Esophagus muscularis mucosa (tissue), 4 donors: ENCODE data around the gene STX8.

Source experiments
- EP300 ChIP-seq: sonication (generic); formaldehyde crosslinking; IDR thresholded peaks from one replicate; pipeline ENCODE4 v1.6.1; 2017; ENCODE audit warnings: antibody characterized with exemption
- POLR2A ChIP-seq: fragments of 450-650 bp; IDR thresholded peaks from one replicate; pipeline ENCODE4 v1.6.1; 2017; ENCODE audit warnings: antibody characterized with exemption, moderate library complexity, mild to moderate bottlenecking, low read depth
- POLR2AphosphoS5 ChIP-seq, 2 donors: sonication (generic); formaldehyde crosslinking; IDR thresholded peaks; one replicate each; pipeline ENCODE4 v1.6.1; 2017; ENCODE audit warnings: antibody characterized with exemption in 2 of 2
- TF ChIP-seq, protein P1 (sequence below), 3 experiments: fragments of 200-600 bp in 2 of 3; fragments of 450-650 bp in 1 of 3; sonication (generic) in 2 of 3; IDR thresholded peaks; one replicate each; pipeline ENCODE4 v1.5.1; 2017 to 2019; ENCODE audit warnings: antibody characterized with exemption in 3 of 3, mild to moderate bottlenecking in 2 of 3, moderate library complexity in 1 of 3

GRCh38 chr17:9532715-9533114 lies 42.9 kb downstream of the STX8 start:
- TF ChIP-seq, protein P1, sequence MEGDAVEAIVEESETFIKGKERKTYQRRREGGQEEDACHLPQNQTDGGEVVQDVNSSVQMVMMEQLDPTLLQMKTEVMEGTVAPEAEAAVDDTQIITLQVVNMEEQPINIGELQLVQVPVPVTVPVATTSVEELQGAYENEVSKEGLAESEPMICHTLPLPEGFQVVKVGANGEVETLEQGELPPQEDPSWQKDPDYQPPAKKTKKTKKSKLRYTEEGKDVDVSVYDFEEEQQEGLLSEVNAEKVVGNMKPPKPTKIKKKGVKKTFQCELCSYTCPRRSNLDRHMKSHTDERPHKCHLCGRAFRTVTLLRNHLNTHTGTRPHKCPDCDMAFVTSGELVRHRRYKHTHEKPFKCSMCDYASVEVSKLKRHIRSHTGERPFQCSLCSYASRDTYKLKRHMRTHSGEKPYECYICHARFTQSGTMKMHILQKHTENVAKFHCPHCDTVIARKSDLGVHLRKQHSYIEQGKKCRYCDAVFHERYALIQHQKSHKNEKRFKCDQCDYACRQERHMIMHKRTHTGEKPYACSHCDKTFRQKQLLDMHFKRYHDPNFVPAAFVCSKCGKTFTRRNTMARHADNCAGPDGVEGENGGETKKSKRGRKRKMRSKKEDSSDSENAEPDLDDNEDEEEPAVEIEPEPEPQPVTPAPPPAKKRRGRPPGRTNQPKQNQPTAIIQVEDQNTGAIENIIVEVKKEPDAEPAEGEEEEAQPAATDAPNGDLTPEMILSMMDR (IDR thresholded peaks at IDR 0.05), result no peak
- TF ChIP-seq POLR2AphosphoS5 (IDR thresholded peaks at IDR 0.05) (no peak), POLR2A (no peak), EP300 (no peak)
